IMR-90 (cell line): ENCODE measurements around the gene KCNMA1. TPM values are rescaled to one million over a fixed set of nuclear protein-coding genes. Genes with fewer than 3 reads are reported as not detected.
A peak's percentile ranks its signal among the peaks of the same experiment; 100 is the strongest.

Source experiments
- ATAC-seq: fragments of 200-7000 bp; cut with Tn5 transposase; 2 replicates; pipeline ENCODE4 v1.9.1; 2020; ENCODE audit warnings: low read depth, mild to moderate bottlenecking, moderate library complexity
- BruUV-seq: library from RNA; stranded (reverse); fragments of 400-500 nt; replicated peaks from 2 replicates; lab custom pipeline; 2021; lab: Mats Ljungman, UMichigan
- CTCF ChIA-PET: fragments of 300-600 bp; formaldehyde crosslinking; extraction: SDS; loops from one replicate; lab custom pipeline; 2021; ENCODE audit warnings: antibody characterized with exemption; lab: Yijun Ruan, JAX
- POLR2A ChIA-PET: fragments of 300-600 bp; sonication (Branson Sonifier 250); formaldehyde crosslinking; loops from one replicate; lab custom pipeline; 2022; ENCODE audit warnings: antibody characterized with exemption; ENCODE audit not compliant: unreplicated experiment; lab: Charles Lee
- DNase-seq: peaks from one replicate; pipeline ENCODE4 v3.0.0; 2013
- H2AFZ ChIP-seq: replicated peaks from 2 replicates; pipeline ENCODE3; 2013; ENCODE audit warnings: low read length, mild to moderate bottlenecking; ENCODE audit not compliant: poor library complexity
- H2AK5ac ChIP-seq: 2 replicates; pipeline ENCODE4 v1.6.1; 2013; ENCODE audit warnings: low read depth, low read length, inconsistent platforms
- H2AK9ac ChIP-seq: replicated peaks from 2 replicates; pipeline ENCODE3; 2013; ENCODE audit warnings: mild to moderate bottlenecking, low read depth, low read length, moderate library complexity; ENCODE audit not compliant: poor library complexity
- H2BK120ac ChIP-seq: 2 replicates; pipeline ENCODE4 v1.6.1; 2013; ENCODE audit warnings: low read depth, low read length, inconsistent platforms
- H2BK15ac ChIP-seq: 3 replicates; pipeline ENCODE4 v1.6.1; 2013; ENCODE audit warnings: low read depth, low read length, inconsistent platforms
- H2BK20ac ChIP-seq: 2 replicates; pipeline ENCODE4 v1.6.1; 2013; ENCODE audit warnings: low read depth, mild to moderate bottlenecking, inconsistent platforms, low read length, moderate library complexity
- H2BK5ac ChIP-seq: 2 replicates; pipeline ENCODE4 v1.6.1; 2013; ENCODE audit warnings: mild to moderate bottlenecking, low read depth, low read length, inconsistent platforms; ENCODE audit not compliant: poor library complexity, severe bottlenecking
- H3K14ac ChIP-seq: replicated peaks from 2 replicates; pipeline ENCODE4 v1.6.1; 2013; ENCODE audit warnings: low read depth, low read length, inconsistent platforms
- H3K18ac ChIP-seq: 2 replicates; pipeline ENCODE4 v1.6.1; 2013; ENCODE audit warnings: low read depth, low read length, control low read depth
- H3K23ac ChIP-seq: 2 replicates; pipeline ENCODE4 v1.6.1; 2013; ENCODE audit warnings: low read depth, low read length, inconsistent platforms
- H3K27ac ChIP-seq: 2 replicates; pipeline ENCODE4 v1.5.1; 2013; ENCODE audit warnings: mild to moderate bottlenecking, control low read depth, low read length; ENCODE audit not compliant: insufficient read depth
- H3K27me3 ChIP-seq: 2 replicates; pipeline ENCODE4 v1.6.1; 2013; ENCODE audit warnings: low read length; ENCODE audit not compliant: control insufficient read depth, insufficient read depth
- H3K36me3 ChIP-seq: 2 replicates; pipeline ENCODE4 v1.6.1; 2013; ENCODE audit warnings: low read length, mixed read lengths; ENCODE audit not compliant: control insufficient read depth, insufficient read depth
- H3K4ac ChIP-seq: 2 replicates; pipeline ENCODE4 v1.6.1; 2013; ENCODE audit warnings: low read depth, low read length, inconsistent platforms
- H3K4me1 ChIP-seq: 2 replicates; pipeline ENCODE4 v1.6.1; 2013; ENCODE audit warnings: low read length, mixed read lengths; ENCODE audit not compliant: control insufficient read depth, insufficient read depth
- H3K4me2 ChIP-seq: 2 replicates; pipeline ENCODE4 v1.6.1; 2013; ENCODE audit warnings: low read depth, mild to moderate bottlenecking, control low read depth, low read length, moderate library complexity
- H3K4me3 ChIP-seq: 2 replicates; pipeline ENCODE4 v1.5.1; 2013; ENCODE audit warnings: low read depth, mild to moderate bottlenecking, control low read depth, low read length, moderate library complexity; ENCODE audit not compliant: insufficient read depth
- H3K56ac ChIP-seq: 2 replicates; pipeline ENCODE4 v1.6.1; 2013; ENCODE audit warnings: low read length, inconsistent platforms; ENCODE audit not compliant: insufficient read depth; ENCODE audit errors: extremely low read depth
- H3K79me1 ChIP-seq, 2 experiments: 2 replicates each; pipeline ENCODE4 v1.6.1; 2013; ENCODE audit warnings: low read length in 2 of 2, inconsistent platforms in 1 of 2, low read depth in 1 of 2
- H3K9ac ChIP-seq: 2 replicates; pipeline ENCODE4 v1.6.1; 2013; ENCODE audit warnings: low read depth, low read length, control low read depth
- H3K9me1 ChIP-seq: 2 replicates; pipeline ENCODE4 v1.6.1; 2013; ENCODE audit warnings: low read length, inconsistent platforms; ENCODE audit not compliant: insufficient read depth
- H3K9me3 ChIP-seq: 2 replicates; pipeline ENCODE4 v1.6.1; 2013; ENCODE audit warnings: low read length; ENCODE audit not compliant: control insufficient read depth, insufficient read depth
- H4K20me1 ChIP-seq: 2 replicates; pipeline ENCODE4 v1.6.1; 2013; ENCODE audit warnings: low read length, inconsistent platforms; ENCODE audit not compliant: insufficient read depth
- H4K5ac ChIP-seq: 2 replicates; pipeline ENCODE4 v1.6.1; 2013; ENCODE audit warnings: mild to moderate bottlenecking, low read depth, low read length, control low read depth
- H4K8ac ChIP-seq, 2 experiments: 2 replicates each; pipeline ENCODE4 v1.6.1; 2013; ENCODE audit warnings: low read depth in 2 of 2, low read length in 2 of 2, control low read depth in 1 of 2, inconsistent platforms in 1 of 2
- H4K91ac ChIP-seq: 2 replicates; pipeline ENCODE4 v1.6.1; 2013; ENCODE audit warnings: low read depth, low read length, inconsistent platforms; ENCODE audit not compliant: insufficient read depth
- BHLHE40 ChIP-seq: fragments of 150-350 bp; IDR thresholded peaks from 2 replicates; pipeline ENCODE4 v1.6.1; 2016; ENCODE audit warnings: mild to moderate bottlenecking, low read depth, low read length
- CEBPB ChIP-seq: IDR thresholded peaks from 2 replicates; pipeline ENCODE4 v1.6.1; 2012; ENCODE audit warnings: low read depth, low read length, improper control_type of control experiment
- ELK1 ChIP-seq: fragments of 150-350 bp; IDR thresholded peaks from 2 replicates; pipeline ENCODE4 v1.6.1; 2016; ENCODE audit warnings: low read depth, mild to moderate bottlenecking, low read length, moderate library complexity, borderline replicate concordance
- POLR2A ChIP-seq: IDR thresholded peaks from 2 replicates; pipeline ENCODE4 v1.6.1; 2012; ENCODE audit warnings: mild to moderate bottlenecking, low read depth, low read length
- RCOR1 ChIP-seq: IDR thresholded peaks from 2 replicates; pipeline ENCODE4 v1.6.1; 2012; ENCODE audit warnings: mild to moderate bottlenecking, low read length, improper control_type of control experiment; ENCODE audit not compliant: insufficient replicate concordance
- WGBS, 2 experiments: methylation state at CpG; one replicate each; pipeline versions ENCODE4 v1.1.5 to v1.1.7; 2013; ENCODE audit warnings: missing lambda C conversion rate in 2 of 2; ENCODE audit not compliant: insufficient read length in 1 of 2; ENCODE audit errors: extremely low coverage in 2 of 2; 5-methylcytosine and 5-hydroxymethylcytosine counted together
- dilution Hi-C: fragments of 300-500 bp; cut with HindIII; formaldehyde crosslinking; loops from one replicate; pipeline ENCODE4 v1.14.3; 2018; ENCODE audit warnings: low sequenced_read_pairs; ENCODE audit not compliant: unreplicated experiment
- in situ Hi-C: fragments of 300-500 bp; cut with MboI; formaldehyde crosslinking; loops from 3 replicates; pipeline ENCODE4 v1.14.3; 2019; ENCODE audit warnings: low sequenced_read_pairs, inconsistent platforms, mixed read lengths
- intact Hi-C: fragments of 100-400 bp; cut with micrococcal nuclease; formaldehyde crosslinking; loops from 2 replicates; pipeline ENCODE4 v1.10.0; 2022
- polyA plus RNA-seq, 3 experiments: library from polyadenylated mRNA; depleted of rRNA; stranded (reverse); fragments of >200 nt; gene quantifications; 2 replicates each; pipeline ENCODE4 v1.2.3, GENCODE V29; 2012; ENCODE audit warnings: low replicate concordance in 1 of 3
- total RNA-seq: library from RNA; depleted of rRNA; stranded (reverse); fragments of >200 nt; gene quantifications from 2 replicates; pipeline ENCODE4 v1.2.3, GENCODE V29; 2012

KCNMA1 gene
- total and polyA plus RNA-seq, 2 of the 4 experiments (the other 2 are of a cell fraction), result 25.6 to 29.6 TPM

- Histone ChIP-seq H3K36me3 (no peaks in the 10 kb centered on the region), H4K91ac (peak overlapping the region; percentile 5; the same call in 1 of the 2 replicates), H3K9me3 (no peaks in the 10 kb centered on the region), H3K79me1 (peaks cover 0 to 12% of the 10 kb centered on the region in 2 experiments; a peak in 2 of 4 replicates), H3K9me1 (peaks cover 22% of the 10 kb centered on the region), H2BK5ac (no peak overlapping the region), H3K4me1 (peaks cover 21% of the 10 kb centered on the region), H3K27me3 (no peaks in the 10 kb centered on the region), H3K4ac (peak overlapping the region; percentile 4), H2AK5ac (peak overlapping the region; percentile 49; the same call in 1 of the 2 replicates), H4K20me1 (peaks cover 3% of the 10 kb centered on the region; the same call in 1 of the 2 replicates), H3K4me2 (no peak overlapping the region), H2BK120ac (no peak overlapping the region; the same call in 1 of the 2 replicates), H3K18ac (no peak overlapping the region), H3K27ac (no peak overlapping the region), H3K9ac (no peak overlapping the region), H2AK9ac (peak overlapping the region; percentile 20), H3K56ac (no peak overlapping the region), H3K14ac (peak overlapping the region; percentile 32; the same call in 1 of the 2 replicates), H3K4me3 (no peak overlapping the region), H4K8ac (no peak overlapping the region), H3K23ac (no peak overlapping the region), H4K5ac (no peak overlapping the region), H2BK15ac (no peak overlapping the region), H2AFZ (peak overlapping the region; percentile 48), H2BK20ac (peak overlapping the region; percentile 10)
- intact Hi-C loops, result loop anchor here (5.0 kb wide), 1 partner anchor 170 kb away; no protein-coding TSS in a partner anchor
- CTCF ChIA-PET, result interaction anchor here (1.0 kb wide), 1 partner anchor 12 kb away, joined by 3 read pairs; no protein-coding TSS in a partner anchor
- DNase-seq, result no peak
- BruUV-seq, result no TSS peak
- WGBS, 2 experiments, result 100% methylated on average over 2 of the region's 4 CpGs; no CpG with 5 or more reads in 1 of the 2 experiments
- POLR2A ChIA-PET, result no interaction called here
- in situ Hi-C loops, result no loop called here
- ATAC-seq, result no peak
- TF ChIP-seq CEBPB, result no peak
- no peak for TF ChIP-seq BHLHE40
- no peak for TF ChIP-seq RCOR1
- no peak for TF ChIP-seq POLR2A
- no peak for TF ChIP-seq ELK1
- dilution Hi-C loops, result no loop called here
Measured at GRCh38 chr10:77522268-77522809, 115.3 kb downstream of the KCNMA1 start.
